Measurements from ENCODE around the gene OR52I1.

DNA sequence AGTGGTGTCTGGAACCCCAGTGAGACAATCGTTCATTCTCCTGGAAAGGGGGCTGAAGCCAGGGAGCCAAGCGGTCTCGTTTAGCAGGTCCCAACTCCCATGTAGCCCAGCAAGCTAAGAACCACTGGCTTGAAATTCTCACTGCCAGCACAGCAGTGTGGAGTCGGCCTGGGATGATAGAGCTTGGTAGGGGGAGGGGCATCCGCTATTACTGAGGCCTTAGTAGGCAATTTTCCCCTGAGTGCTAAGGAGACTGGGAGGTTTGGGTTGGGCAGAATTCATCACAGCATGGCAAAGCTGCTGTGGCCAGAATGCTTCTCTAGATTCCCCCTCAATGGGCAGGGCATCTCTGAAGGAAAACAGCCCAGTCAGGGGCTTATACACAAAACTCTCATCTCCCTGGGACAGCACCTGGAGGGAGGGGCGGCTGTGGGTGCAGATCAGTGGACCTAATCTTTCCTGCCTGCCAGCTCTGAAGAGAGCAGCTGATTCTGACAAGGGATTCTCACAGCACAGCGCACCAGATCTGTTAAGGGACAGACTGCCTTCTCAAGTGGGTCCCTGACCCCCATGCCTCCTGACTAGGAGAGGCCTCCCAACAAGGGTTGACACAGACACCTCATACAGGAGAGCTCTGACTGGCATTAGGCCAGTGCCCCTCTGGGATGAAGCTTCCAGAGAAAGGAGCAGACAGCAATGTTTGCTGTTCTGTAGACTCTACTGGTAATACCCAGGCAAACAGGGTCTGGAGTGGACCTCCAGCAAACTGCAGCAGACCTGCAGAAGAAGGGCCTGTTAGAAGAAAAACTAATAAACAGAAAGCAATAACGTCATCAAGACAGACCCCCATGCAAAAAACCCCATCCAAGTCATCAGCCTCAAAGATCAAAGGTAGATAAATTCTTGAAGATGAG lies 34.1 kb upstream of the OR52I1 start:
- TF ChIP-seq CTCF (IDR thresholded peaks at IDR 0.05 in 4 of 5, conservative IDR thresholded peaks at IDR 0.05 in 1 of 5) (no peak), POLR2A (IDR thresholded peaks at IDR 0.05) (no peak)

All from gastrocnemius medialis (tissue), 4 donors.